Liver (tissue), 9 donors: Measurements from ENCODE around the gene NDOR1. TPM values are rescaled to one million over a fixed set of nuclear protein-coding genes. Genes with fewer than 3 reads are reported as not detected.

Source experiments
- DNase-seq: peaks from one replicate; pipeline ENCODE4 v3.0.0-alpha.2; 2017; ENCODE audit warnings: low spot score
- H3K27ac ChIP-seq, 2 donors: one replicate each; pipeline ENCODE4 v1.7.0; 2013; ENCODE audit warnings: inconsistent platforms in 2 of 2, low read length in 2 of 2, control low read depth in 1 of 2, low read depth in 1 of 2, mild to moderate bottlenecking in 1 of 2
- H3K27me3 ChIP-seq, 4 donors: one replicate each; pipeline versions ENCODE4 v1.6.1 to v1.7.0; 2013; ENCODE audit warnings: low read length in 3 of 4, inconsistent platforms in 1 of 4, mild to moderate bottlenecking in 1 of 4, moderate library complexity in 1 of 4; ENCODE audit not compliant: control insufficient read depth in 4 of 4, insufficient read depth in 4 of 4
- H3K36me3 ChIP-seq, 4 donors: one replicate each; pipeline versions ENCODE4 v1.6.1 to v1.7.0; 2013; ENCODE audit warnings: low read length in 3 of 4, mild to moderate bottlenecking in 3 of 4, low read depth in 1 of 4, moderate library complexity in 1 of 4; ENCODE audit not compliant: control insufficient read depth in 4 of 4, insufficient read depth in 3 of 4
- H3K4me1 ChIP-seq, 4 donors: one replicate each; pipeline versions ENCODE4 v1.6.1 to v1.7.0; 2013; ENCODE audit warnings: low read length in 3 of 4, mild to moderate bottlenecking in 3 of 4, moderate library complexity in 1 of 4; ENCODE audit not compliant: control insufficient read depth in 4 of 4, insufficient read depth in 4 of 4
- H3K4me3 ChIP-seq, 3 donors: one replicate each; pipeline versions ENCODE4 v1.6.1 to v1.7.0; 2013; ENCODE audit warnings: low read length in 3 of 3, control low read depth in 1 of 3, low read depth in 1 of 3, mild to moderate bottlenecking in 1 of 3
- H3K9ac ChIP-seq, 2 donors: one replicate each; pipeline ENCODE4 v1.7.0; 2013; ENCODE audit warnings: low read length in 2 of 2, mild to moderate bottlenecking in 2 of 2, moderate library complexity in 2 of 2, control low read depth in 1 of 2, low read depth in 1 of 2
- H3K9me3 ChIP-seq, 4 donors: one replicate each; pipeline versions ENCODE4 v1.6.1 to v1.7.0; 2013; ENCODE audit warnings: low read length in 3 of 4; ENCODE audit not compliant: control insufficient read depth in 4 of 4
- FOXA1 ChIP-seq: IDR thresholded peaks from 2 replicates; pipeline ENCODE4 v1.6.1; 2016; ENCODE audit warnings: antibody characterized with exemption
- FOXA2 ChIP-seq: IDR thresholded peaks from 2 replicates; pipeline ENCODE4 v1.6.1; 2016; ENCODE audit warnings: antibody characterized with exemption
- GABPA ChIP-seq, 2 donors: IDR thresholded peaks in 1 of 2; conservative IDR thresholded peaks in 1 of 2; 2 replicates each; pipeline ENCODE4 v1.6.1; 2016; ENCODE audit warnings: antibody characterized with exemption in 2 of 2, mild to moderate bottlenecking in 1 of 2, moderate library complexity in 1 of 2
- HNF4A ChIP-seq, 2 donors: conservative IDR thresholded peaks; 2 replicates each; pipeline ENCODE4 v1.6.1; 2016; ENCODE audit warnings: antibody characterized with exemption in 2 of 2, mild to moderate bottlenecking in 2 of 2
- HNF4G ChIP-seq: IDR thresholded peaks from 2 replicates; pipeline ENCODE4 v1.6.1; 2016; ENCODE audit warnings: antibody characterized with exemption
- JUND ChIP-seq, 2 donors: IDR thresholded peaks; 2 replicates each; pipeline ENCODE4 v1.6.1; 2016; ENCODE audit warnings: antibody characterized with exemption in 2 of 2
- NR2F2 ChIP-seq: IDR thresholded peaks from 2 replicates; pipeline ENCODE4 v1.6.1; 2016; ENCODE audit warnings: antibody characterized with exemption
- RAD21 ChIP-seq, 2 donors: IDR thresholded peaks; 2 replicates each; pipeline ENCODE4 v1.6.1; 2016; ENCODE audit warnings: antibody characterized with exemption in 2 of 2, mild to moderate bottlenecking in 2 of 2
- RXRA ChIP-seq, 2 donors: IDR thresholded peaks; 2 replicates each; pipeline ENCODE4 v1.6.1; 2017 to 2018; ENCODE audit warnings: antibody characterized with exemption in 2 of 2, mild to moderate bottlenecking in 1 of 2
- SP1 ChIP-seq: IDR thresholded peaks from 2 replicates; pipeline ENCODE4 v1.6.1; 2018; ENCODE audit warnings: antibody characterized with exemption, mild to moderate bottlenecking
- TAF1 ChIP-seq: conservative IDR thresholded peaks from 2 replicates; pipeline ENCODE4 v1.6.1; 2016; ENCODE audit warnings: antibody characterized with exemption, mild to moderate bottlenecking
- YY1 ChIP-seq: IDR thresholded peaks from 2 replicates; pipeline ENCODE4 v1.6.1; 2016; ENCODE audit warnings: antibody characterized with exemption, mild to moderate bottlenecking
- ZBTB33 ChIP-seq: IDR thresholded peaks from 2 replicates; pipeline ENCODE4 v1.6.1; 2016; ENCODE audit warnings: antibody characterized with exemption
- WGBS: extraction: QIAGEN DNeasy Blood & Tissue Kit; methylation state at CpG from one replicate; pipeline ENCODE4 v1.1.7; 2013; 5-methylcytosine and 5-hydroxymethylcytosine counted together
- polyA plus RNA-seq, 2 donors: library from polyadenylated mRNA; stranded (reverse) in 1 of 2; unstranded in 1 of 2; fragments of 200-250 nt in 1 of 2; fragments of >200 nt in 1 of 2; fragmentation: Nextera tagmentation in 1 of 2; extraction: Ambion mirVana in 1 of 2; gene quantifications; one replicate each; pipeline versions ENCODE4 v1.2.1 to v1.2.3, GENCODE V29; 2013 to 2015
- total RNA-seq, 2 donors: library from RNA; depleted of rRNA; stranded (reverse); fragments of >200 nt; gene quantifications; one replicate each; pipeline ENCODE4 v1.2.3, GENCODE V29; 2014
- TF ChIP-seq, protein P1 (sequence below): IDR thresholded peaks from 2 replicates; pipeline ENCODE4 v1.6.1; 2016; ENCODE audit warnings: antibody characterized with exemption
- TF ChIP-seq, protein P2 (sequence below): IDR thresholded peaks from 2 replicates; pipeline ENCODE4 v1.6.1; 2016; ENCODE audit warnings: antibody characterized with exemption, mild to moderate bottlenecking
- TF ChIP-seq, protein P3 (sequence below): fragments of 150-350 bp; IDR thresholded peaks from 2 replicates; pipeline ENCODE4 v1.5.1; 2017; ENCODE audit warnings: improper control_type of control experiment, low read depth, low read length; ENCODE audit not compliant: missing input control
- donor health status: healthy.
- donor health status: healthy.
- donor health status: healthy.
- donor health status: healthy.
- donor health status: healthy.

Gene NDOR1
- total and polyA plus RNA-seq, 4 donors, result 2.5 to 4.7 (median 3.2) TPM

- H3K27me3 ChIP-seq, result peaks cover 2 to 30% (median 13%) of the 10 kb centered on the region in 4 donors
- TF ChIP-seq, protein P1, sequence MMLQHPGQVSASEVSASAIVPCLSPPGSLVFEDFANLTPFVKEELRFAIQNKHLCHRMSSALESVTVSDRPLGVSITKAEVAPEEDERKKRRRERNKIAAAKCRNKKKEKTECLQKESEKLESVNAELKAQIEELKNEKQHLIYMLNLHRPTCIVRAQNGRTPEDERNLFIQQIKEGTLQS, result no peak
- TF ChIP-seq ZBTB33 (no peak), HNF4G (no peak), TAF1 (no peak), RAD21 (IDR thresholded peaks at IDR 0.05) (no peak), NR2F2 (no peak), JUND (IDR thresholded peaks at IDR 0.05) (no peak), YY1 (no peak), FOXA1 (no peak), HNF4A (conservative IDR thresholded peaks at IDR 0.05) (no peak)
- TF ChIP-seq, protein P2, sequence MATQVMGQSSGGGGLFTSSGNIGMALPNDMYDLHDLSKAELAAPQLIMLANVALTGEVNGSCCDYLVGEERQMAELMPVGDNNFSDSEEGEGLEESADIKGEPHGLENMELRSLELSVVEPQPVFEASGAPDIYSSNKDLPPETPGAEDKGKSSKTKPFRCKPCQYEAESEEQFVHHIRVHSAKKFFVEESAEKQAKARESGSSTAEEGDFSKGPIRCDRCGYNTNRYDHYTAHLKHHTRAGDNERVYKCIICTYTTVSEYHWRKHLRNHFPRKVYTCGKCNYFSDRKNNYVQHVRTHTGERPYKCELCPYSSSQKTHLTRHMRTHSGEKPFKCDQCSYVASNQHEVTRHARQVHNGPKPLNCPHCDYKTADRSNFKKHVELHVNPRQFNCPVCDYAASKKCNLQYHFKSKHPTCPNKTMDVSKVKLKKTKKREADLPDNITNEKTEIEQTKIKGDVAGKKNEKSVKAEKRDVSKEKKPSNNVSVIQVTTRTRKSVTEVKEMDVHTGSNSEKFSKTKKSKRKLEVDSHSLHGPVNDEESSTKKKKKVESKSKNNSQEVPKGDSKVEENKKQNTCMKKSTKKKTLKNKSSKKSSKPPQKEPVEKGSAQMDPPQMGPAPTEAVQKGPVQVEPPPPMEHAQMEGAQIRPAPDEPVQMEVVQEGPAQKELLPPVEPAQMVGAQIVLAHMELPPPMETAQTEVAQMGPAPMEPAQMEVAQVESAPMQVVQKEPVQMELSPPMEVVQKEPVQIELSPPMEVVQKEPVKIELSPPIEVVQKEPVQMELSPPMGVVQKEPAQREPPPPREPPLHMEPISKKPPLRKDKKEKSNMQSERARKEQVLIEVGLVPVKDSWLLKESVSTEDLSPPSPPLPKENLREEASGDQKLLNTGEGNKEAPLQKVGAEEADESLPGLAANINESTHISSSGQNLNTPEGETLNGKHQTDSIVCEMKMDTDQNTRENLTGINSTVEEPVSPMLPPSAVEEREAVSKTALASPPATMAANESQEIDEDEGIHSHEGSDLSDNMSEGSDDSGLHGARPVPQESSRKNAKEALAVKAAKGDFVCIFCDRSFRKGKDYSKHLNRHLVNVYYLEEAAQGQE, result no peak
- H3K9ac ChIP-seq, result no peak overlapping the region
- no peak for DNase-seq
- no peaks in the 10 kb centered on the region for H3K36me3 ChIP-seq
- H3K9me3 ChIP-seq, result no peaks in the 10 kb centered on the region
- no peak overlapping the region for H3K4me3 ChIP-seq
- no peak overlapping the region for H3K27ac ChIP-seq
- WGBS, result 70% methylated on average over 34 of the region's 34 CpGs
- H3K4me1 ChIP-seq, result peaks cover 14 to 27% (median 18%) of the 10 kb centered on the region in 4 donors
These were observed 40.9 kb upstream of the NDOR1 start for GRCh38 chr9:137164370-137165249.

DNA sequence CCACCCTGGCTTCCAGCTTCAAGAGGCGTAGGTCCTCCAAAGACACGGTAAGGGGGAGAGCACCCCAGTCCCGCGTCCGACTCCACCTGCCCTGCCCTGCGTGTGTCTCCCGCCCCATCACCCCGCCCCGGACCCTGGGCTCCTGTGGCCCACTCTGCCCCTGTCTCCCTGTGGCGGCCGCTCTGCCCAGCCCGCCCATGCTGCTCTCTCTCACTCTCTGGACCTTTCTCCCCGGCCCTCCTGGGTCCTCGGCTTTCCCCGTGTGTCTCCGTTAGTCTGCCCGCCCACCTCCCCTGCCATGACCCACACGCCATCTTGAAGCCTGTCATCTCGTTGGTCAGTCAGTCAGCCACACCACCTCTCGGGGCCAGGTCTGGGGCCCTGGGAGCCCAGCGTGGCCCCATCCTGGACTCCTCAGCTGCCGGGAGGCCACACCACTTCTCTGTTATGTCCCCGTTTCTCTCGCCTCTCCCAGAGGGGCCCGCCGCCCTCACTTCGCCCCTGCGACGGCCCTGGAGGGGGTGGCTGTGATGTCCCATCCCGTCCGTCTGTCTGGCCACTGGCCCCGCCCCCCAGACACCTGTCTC is 40.2 kb upstream of the NDOR1 start:
- H3K9me3 ChIP-seq, result no peaks in the 10 kb centered on the region
- peaks cover 5 to 36% (median 15%) of the 10 kb centered on the region in 4 donors for H3K27me3 ChIP-seq
- H3K36me3 ChIP-seq, result no peaks in the 10 kb centered on the region
- no peak for DNase-seq
- H3K4me3 ChIP-seq, result no peak overlapping the region
- H3K9ac ChIP-seq, result no peak overlapping the region
- H3K4me1 ChIP-seq, result peaks cover 18 to 33% (median 22%) of the 10 kb centered on the region in 4 donors
- H3K27ac ChIP-seq, result no peak overlapping the region
- WGBS, result 80% methylated on average over 32 of the region's 32 CpGs
- TF ChIP-seq SP1 (no peak), JUND (IDR thresholded peaks at IDR 0.05) (no peak), HNF4A (conservative IDR thresholded peaks at IDR 0.05) (no peak), FOXA2 (no peak), ZBTB33 (no peak), GABPA (IDR thresholded peaks at IDR 0.05 in 1 of 2, conservative IDR thresholded peaks at IDR 0.05 in 1 of 2) (no peak), RXRA (IDR thresholded peaks at IDR 0.05) (no peak), HNF4G (no peak), NR2F2 (no peak), RAD21 (IDR thresholded peaks at IDR 0.05) (no peak), TAF1 (no peak)
- TF ChIP-seq, protein P3, sequence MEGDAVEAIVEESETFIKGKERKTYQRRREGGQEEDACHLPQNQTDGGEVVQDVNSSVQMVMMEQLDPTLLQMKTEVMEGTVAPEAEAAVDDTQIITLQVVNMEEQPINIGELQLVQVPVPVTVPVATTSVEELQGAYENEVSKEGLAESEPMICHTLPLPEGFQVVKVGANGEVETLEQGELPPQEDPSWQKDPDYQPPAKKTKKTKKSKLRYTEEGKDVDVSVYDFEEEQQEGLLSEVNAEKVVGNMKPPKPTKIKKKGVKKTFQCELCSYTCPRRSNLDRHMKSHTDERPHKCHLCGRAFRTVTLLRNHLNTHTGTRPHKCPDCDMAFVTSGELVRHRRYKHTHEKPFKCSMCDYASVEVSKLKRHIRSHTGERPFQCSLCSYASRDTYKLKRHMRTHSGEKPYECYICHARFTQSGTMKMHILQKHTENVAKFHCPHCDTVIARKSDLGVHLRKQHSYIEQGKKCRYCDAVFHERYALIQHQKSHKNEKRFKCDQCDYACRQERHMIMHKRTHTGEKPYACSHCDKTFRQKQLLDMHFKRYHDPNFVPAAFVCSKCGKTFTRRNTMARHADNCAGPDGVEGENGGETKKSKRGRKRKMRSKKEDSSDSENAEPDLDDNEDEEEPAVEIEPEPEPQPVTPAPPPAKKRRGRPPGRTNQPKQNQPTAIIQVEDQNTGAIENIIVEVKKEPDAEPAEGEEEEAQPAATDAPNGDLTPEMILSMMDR, result no peak
- TF ChIP-seq, protein P2, result no peak
